Immature natural killer cell (primary cell): ENCODE measurements around the gene TNFAIP3. TPM values are rescaled to one million over a fixed set of nuclear protein-coding genes. Genes with fewer than 3 reads are reported as not detected.

Experiments used
- DNase-seq, 3 donors: peaks; one replicate each; pipeline ENCODE4 v3.0.0; 2022; ENCODE audit warnings: mixed read lengths in 1 of 3
- H3K27ac Mint-ChIP-seq, 6 donors: one replicate each; pipeline ENCODE4 v1.8.0; 2020; ENCODE audit warnings: mixed read lengths in 6 of 6, mild to moderate bottlenecking in 5 of 6, inconsistent platforms in 4 of 6, moderate library complexity in 3 of 6
- H3K27me3 Mint-ChIP-seq, 3 donors: one replicate each; pipeline ENCODE4 v1.8.0; 2020 to 2021; ENCODE audit warnings: low read depth in 3 of 3, mild to moderate bottlenecking in 3 of 3, mixed read lengths in 3 of 3, moderate library complexity in 3 of 3, inconsistent platforms in 1 of 3
- H3K36me3 Mint-ChIP-seq, 3 donors: one replicate each; pipeline ENCODE4 v1.8.0; 2020; ENCODE audit warnings: mixed read lengths in 3 of 3, inconsistent platforms in 2 of 3, mild to moderate bottlenecking in 2 of 3
- H3K4me1 Mint-ChIP-seq, 2 donors: one replicate each; pipeline ENCODE4 v1.8.0; 2020; ENCODE audit warnings: inconsistent platforms in 2 of 2, mild to moderate bottlenecking in 2 of 2, mixed read lengths in 2 of 2, moderate library complexity in 1 of 2
- H3K4me3 Mint-ChIP-seq, 5 donors: one replicate each; pipeline ENCODE4 v1.8.0; 2020; ENCODE audit warnings: mild to moderate bottlenecking in 5 of 5, mixed read lengths in 5 of 5, inconsistent platforms in 3 of 5, moderate library complexity in 3 of 5
- H3K9me3 Mint-ChIP-seq, 6 donors: one replicate each; pipeline ENCODE4 v1.8.0; 2020; ENCODE audit warnings: mild to moderate bottlenecking in 6 of 6, mixed read lengths in 6 of 6, inconsistent platforms in 4 of 6, moderate library complexity in 3 of 6
- polyA plus RNA-seq, 3 donors: library from polyadenylated mRNA; unstranded; fragments of 300-500 nt; fragmentation: Illumina TruSeq; gene quantifications; one replicate each; pipeline ENCODE4 v1.2.3, GENCODE V29; 2021

Gene TNFAIP3
- polyA plus RNA-seq, 3 donors from 2014 or later, result 55.8 to 118 (median 117) TPM

DNA sequence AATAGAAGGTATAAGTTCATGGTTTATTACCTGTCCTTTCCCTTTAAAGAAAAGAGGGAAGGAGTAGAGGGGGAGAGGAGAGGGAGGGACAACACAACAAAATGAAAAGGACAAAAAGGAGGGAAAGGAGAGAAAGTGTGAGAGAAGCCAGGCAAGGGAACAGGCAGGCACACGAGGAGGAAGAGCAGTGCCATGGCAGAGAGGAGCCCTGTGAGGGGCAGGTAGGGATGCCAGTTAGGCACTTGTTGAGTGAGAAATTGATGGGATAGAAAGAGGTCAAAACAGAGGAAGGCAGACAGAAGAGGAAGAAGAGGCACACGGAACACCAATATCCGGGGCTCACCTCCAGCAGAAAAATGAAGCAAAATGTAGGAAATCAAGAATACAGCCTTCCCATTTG is 42.5 kb downstream of the TNFAIP3 start:
- DNase-seq, result no peak
- peaks cover 2 to 6% (median 4%) of the 10 kb centered on the region in 3 donors for H3K27me3 Mint-ChIP-seq
- H3K9me3 Mint-ChIP-seq, result peaks cover 0 to 5% (median 1%) of the 10 kb centered on the region in 6 donors
- peaks cover 3 to 34% of the 10 kb centered on the region in 2 donors for H3K4me1 Mint-ChIP-seq
- no peak overlapping the region for H3K27ac Mint-ChIP-seq
- peaks cover 0 to 4% (median 4%) of the 10 kb centered on the region in 3 donors for H3K36me3 Mint-ChIP-seq
- H3K4me3 Mint-ChIP-seq, result no peak overlapping the region

DNA sequence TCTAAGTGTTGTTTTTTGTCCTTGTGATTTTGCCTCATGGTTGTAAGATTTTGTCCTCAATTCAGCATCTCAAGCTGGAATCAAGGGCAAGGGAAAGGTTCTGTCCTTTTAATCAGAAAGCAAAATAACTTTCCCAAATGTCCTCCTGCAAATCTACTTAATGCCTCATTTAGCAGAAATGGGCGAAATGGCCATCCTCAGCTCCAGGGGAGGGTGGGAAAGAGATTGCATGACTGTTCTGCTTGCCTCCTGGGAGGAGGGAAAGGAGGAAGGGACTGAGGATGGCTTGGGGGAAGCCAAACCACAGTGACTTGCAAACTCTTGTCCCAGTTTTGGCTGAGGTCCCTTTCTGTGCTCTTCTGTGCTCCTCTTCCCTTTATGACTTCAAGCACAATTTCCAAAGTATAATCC is 43.4 kb downstream of the TNFAIP3 start:
- Mint-ChIP-seq H3K4me1 (peaks cover 3 to 25% of the 10 kb centered on the region in 2 donors), H3K27ac (no peak overlapping the region), H3K36me3 (peaks cover 0 to 4% (median 4%) of the 10 kb centered on the region in 3 donors), H3K27me3 (peaks cover 2 to 6% (median 4%) of the 10 kb centered on the region in 3 donors), H3K9me3 (peaks cover 0 to 5% (median 1%) of the 10 kb centered on the region in 6 donors), H3K4me3 (no peak overlapping the region)
- DNase-seq, result no peak

DNA sequence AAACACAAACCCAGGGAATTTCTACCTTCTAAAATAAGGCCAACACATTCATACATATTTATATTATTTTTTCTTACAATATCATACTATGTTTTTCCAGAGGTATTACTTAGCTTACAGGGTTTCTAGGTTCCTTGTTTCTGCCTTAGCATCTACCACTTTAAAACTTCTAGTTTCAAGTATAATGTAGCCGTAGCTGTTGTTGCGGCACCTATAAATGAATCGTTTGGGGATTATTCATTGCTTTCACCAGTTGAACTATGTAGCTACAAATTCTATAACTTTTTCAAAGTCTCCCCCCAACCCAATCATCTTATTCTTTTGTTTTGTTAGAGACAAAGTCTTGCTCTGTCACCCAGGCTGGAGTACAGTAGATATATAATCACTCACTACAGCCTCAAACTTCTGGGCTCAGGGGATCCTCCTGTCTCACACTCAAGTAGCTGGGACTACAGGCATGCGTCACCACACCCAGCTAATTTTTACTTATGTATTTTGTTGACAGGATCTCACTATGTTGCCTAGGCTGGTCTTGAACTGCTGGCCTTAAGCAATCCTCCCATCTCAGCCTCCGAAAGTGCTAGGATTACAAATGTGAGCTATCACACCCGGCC is 43.9 kb downstream of the TNFAIP3 start:
- no peak for DNase-seq
- H3K27ac Mint-ChIP-seq, result no peak overlapping the region
- peaks cover 0 to 4% (median 4%) of the 10 kb centered on the region in 3 donors for H3K36me3 Mint-ChIP-seq
- H3K4me1 Mint-ChIP-seq, result peaks cover 3 to 22% of the 10 kb centered on the region in 2 donors
- no peak overlapping the region for H3K4me3 Mint-ChIP-seq
- peaks cover 0 to 5% (median 1%) of the 10 kb centered on the region in 6 donors for H3K9me3 Mint-ChIP-seq
- H3K27me3 Mint-ChIP-seq, result peaks cover 2 to 6% (median 4%) of the 10 kb centered on the region in 3 donors

DNA sequence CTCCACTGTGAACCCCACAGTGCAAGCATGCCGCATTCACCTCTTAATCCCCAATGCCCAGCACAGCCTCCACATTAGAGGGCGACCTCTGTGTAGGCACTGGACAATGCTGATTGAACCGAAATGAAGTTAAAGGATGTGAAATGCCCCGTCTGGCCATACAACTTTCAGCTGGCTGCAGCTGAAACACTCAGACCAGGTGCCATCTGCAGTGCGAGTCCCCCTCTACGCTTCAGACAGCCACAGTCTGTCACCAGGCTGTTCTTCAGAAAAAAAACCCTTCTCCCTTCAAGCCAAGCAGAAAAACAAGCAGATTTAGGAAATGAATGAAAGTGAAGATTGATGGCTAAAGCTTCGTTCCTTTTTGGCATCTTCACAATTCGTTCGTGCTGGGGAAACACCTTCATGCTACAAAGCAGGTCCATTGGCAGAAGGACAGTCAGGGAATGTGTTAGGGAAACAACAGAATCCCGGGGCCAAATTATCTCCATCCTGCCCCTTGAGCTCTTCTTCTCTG is 44.7 kb downstream of the TNFAIP3 start:
- H3K27me3 Mint-ChIP-seq, result peaks cover 2 to 6% (median 4%) of the 10 kb centered on the region in 3 donors
- no peak overlapping the region for H3K4me3 Mint-ChIP-seq
- DNase-seq, result no peak
- peak overlapping the region in 2 of 6 donors; percentile 24 to 46 for H3K27ac Mint-ChIP-seq
- H3K36me3 Mint-ChIP-seq, result peaks cover 0 to 4% (median 4%) of the 10 kb centered on the region in 3 donors
- peaks cover 0 to 5% (median 1%) of the 10 kb centered on the region in 6 donors for H3K9me3 Mint-ChIP-seq
- peaks cover 3 to 22% of the 10 kb centered on the region in 2 donors for H3K4me1 Mint-ChIP-seq

DNA sequence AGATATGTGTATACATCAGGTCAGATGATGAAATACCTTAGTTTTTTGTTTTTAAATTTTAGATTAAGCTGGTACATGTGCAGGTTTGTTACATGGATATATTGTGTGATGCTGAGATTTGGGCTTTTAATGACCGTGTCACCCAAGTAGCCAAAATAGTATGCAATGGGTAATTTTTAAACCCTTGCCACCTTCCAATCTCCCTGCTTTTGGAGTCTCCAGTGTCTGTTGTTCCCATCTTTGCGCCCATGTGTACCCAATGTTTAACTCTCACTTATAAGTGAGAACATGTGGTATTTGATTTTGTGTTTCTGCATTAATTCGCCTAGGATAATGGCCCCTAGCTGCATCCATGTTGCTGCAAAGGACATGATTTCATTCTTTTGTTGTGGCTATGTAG is 45.8 kb downstream of the TNFAIP3 start:
- peaks cover 0 to 4% (median 4%) of the 10 kb centered on the region in 3 donors for H3K36me3 Mint-ChIP-seq
- peaks cover 3 to 22% of the 10 kb centered on the region in 2 donors for H3K4me1 Mint-ChIP-seq
- no peak overlapping the region for H3K4me3 Mint-ChIP-seq
- peaks cover 0 to 5% (median 1%) of the 10 kb centered on the region in 6 donors for H3K9me3 Mint-ChIP-seq
- DNase-seq, result no peak
- H3K27me3 Mint-ChIP-seq, result peaks cover 2 to 6% (median 4%) of the 10 kb centered on the region in 3 donors
- H3K27ac Mint-ChIP-seq, result no peak overlapping the region

DNA sequence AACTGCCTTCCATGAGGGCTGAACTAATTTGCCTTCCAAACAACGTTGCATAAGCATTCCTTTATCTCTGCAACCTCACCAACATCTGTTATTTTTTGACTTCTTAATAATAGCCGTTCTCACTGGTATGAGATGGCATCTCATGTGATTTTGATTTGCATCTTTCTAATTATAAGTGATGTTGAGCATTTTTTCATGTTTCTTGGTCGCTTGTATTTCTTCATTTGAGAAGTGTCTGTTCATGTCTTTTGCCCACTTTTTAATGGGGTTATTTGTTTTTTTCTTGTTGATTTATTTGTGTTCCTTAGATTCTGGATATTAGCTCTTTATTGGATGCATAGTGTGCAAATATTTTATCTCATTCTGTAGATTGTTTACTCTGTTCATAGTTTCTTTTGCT is 46.4 kb downstream of the TNFAIP3 start:
- DNase-seq, result no peak
- Mint-ChIP-seq H3K36me3 (peaks cover 0 to 4% (median 4%) of the 10 kb centered on the region in 3 donors), H3K4me3 (no peak overlapping the region), H3K9me3 (peaks cover 0 to 5% (median 1%) of the 10 kb centered on the region in 6 donors), H3K4me1 (peaks cover 3 to 20% of the 10 kb centered on the region in 2 donors), H3K27me3 (peaks cover 2 to 6% (median 4%) of the 10 kb centered on the region in 3 donors), H3K27ac (no peak overlapping the region)

DNA sequence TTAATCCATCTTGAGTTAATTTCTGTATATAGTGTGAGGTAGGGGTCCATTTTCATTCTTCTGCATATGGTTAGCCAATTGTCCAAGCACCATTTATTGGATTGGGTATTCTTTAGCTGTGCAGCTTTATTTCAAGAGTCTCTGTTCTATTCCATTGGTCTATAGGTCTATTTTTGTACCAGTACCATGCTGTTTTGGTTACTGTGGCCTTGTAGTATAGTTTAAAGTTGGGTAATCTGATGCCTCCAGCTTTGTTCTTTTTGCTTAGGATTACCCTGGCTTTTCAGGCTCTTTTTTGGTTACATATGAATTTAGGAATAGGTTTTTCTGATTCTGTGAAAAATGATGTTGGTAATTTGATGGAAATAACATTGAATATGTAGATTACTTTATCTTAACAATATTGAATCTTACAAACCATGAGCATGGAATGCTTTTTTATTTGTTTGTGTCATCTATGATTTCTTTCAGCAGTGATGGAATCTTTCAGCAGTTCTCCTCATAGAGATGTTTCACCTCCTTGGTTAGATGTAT is 47.0 kb downstream of the TNFAIP3 start:
- Mint-ChIP-seq H3K27ac (no peak overlapping the region), H3K9me3 (peaks cover 0 to 5% (median 1%) of the 10 kb centered on the region in 6 donors), H3K27me3 (peaks cover 2 to 5% (median 4%) of the 10 kb centered on the region in 3 donors), H3K4me3 (no peak overlapping the region), H3K4me1 (peaks cover 1 to 14% of the 10 kb centered on the region in 2 donors), H3K36me3 (peaks cover 0 to 4% (median 4%) of the 10 kb centered on the region in 3 donors)
- no peak for DNase-seq

DNA sequence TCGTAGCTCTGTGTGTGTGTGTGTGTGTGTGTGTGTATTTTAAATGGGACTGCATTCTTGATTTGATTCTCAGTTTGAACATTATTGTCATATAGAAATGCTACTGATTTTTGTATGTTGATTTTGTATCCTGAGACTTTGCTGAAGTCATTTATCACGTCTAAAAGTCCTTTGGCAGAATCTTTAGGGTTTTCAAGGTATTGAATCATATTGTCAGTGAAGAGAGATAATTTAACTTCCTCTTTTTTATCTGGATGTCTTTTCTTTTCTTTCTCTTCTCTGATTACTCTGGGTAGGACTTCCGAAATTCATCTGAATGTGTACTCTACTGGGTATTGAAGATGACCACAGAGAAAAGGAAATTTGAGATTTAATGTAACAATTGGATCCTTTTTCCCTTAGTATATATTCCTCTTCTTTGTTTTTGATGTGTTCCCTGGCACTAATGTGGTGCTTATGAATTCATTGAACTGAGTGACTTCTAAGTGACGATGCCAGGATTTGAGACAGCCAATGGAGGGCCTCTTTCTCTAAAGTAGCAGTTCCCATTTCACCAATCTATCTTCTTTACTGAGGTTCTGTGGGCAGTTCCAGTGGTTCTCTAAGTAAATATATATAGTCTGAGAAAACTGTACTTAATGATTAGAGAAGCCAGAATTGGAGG is 47.6 kb downstream of the TNFAIP3 start:
- Mint-ChIP-seq H3K9me3 (peaks cover 0 to 5% (median 1%) of the 10 kb centered on the region in 6 donors), H3K4me1 (peaks cover 0 to 10% of the 10 kb centered on the region in 2 donors), H3K27me3 (peaks cover 2 to 5% (median 4%) of the 10 kb centered on the region in 3 donors), H3K36me3 (peaks cover 0 to 4% (median 4%) of the 10 kb centered on the region in 3 donors), H3K4me3 (no peak overlapping the region), H3K27ac (no peak overlapping the region)
- DNase-seq, result no peak

DNA sequence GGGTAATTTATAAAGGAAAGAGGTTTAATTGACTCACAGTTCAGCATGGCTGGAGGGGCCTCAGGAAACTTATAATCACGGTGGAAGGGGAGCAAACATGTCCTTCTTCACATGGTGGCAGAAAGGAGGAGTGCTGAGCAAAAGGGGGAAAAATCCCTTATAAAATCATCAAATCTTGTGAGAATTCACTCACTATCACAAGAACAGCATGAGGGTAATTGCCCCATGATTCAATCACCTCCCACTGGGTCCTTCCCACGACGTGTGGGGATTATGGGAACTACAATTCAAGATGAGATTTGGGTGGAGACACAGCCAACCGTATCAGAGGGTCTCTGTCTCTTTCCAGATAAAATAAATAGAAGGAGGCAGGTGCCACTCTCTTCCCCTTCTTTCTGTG is 48.7 kb downstream of the TNFAIP3 start:
- peaks cover 0 to 10% of the 10 kb centered on the region in 2 donors for H3K4me1 Mint-ChIP-seq
- no peak overlapping the region for H3K4me3 Mint-ChIP-seq
- H3K27me3 Mint-ChIP-seq, result peaks cover 3 to 7% (median 4%) of the 10 kb centered on the region in 3 donors
- no peak overlapping the region for H3K27ac Mint-ChIP-seq
- H3K9me3 Mint-ChIP-seq, result peaks cover 0 to 5% (median 1%) of the 10 kb centered on the region in 6 donors
- peaks cover 0 to 4% (median 4%) of the 10 kb centered on the region in 3 donors for H3K36me3 Mint-ChIP-seq
- DNase-seq, result no peak

DNA sequence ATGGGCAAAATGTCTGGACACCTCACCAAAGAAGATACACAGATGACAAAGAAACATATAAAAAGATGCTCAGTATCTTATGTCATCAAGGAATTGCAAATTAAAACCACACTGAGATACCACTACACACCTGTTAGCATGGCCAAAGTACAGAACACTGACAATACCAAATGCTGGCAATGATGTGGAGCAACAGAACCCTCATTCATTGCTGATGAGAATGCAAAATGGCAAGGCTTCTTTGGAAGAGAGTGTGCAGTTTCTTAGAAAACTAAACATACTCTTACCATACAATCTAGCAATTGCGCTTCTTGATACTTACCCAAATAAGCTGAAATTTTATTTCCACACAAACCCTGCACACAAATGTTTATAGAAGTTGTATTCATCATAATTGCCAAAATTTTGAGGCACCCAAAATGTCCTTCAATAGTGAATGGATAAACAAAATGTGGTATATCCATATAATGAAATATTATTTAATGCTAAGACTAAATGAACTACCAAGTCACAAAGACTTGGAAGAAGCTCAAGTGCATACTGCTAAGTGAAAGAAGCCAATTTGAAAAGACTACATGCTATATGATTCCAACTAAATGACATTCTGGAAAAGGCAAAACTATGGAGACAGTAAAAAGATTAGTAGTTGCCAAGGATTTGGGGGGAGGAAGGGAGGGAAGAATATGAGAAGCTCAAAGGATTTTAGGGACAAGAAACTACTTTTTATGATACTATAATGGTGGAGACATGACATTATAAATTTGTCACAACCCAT is 50.7 kb downstream of the TNFAIP3 start:
- H3K4me3 Mint-ChIP-seq, result no peak overlapping the region
- no peak for DNase-seq
- H3K9me3 Mint-ChIP-seq, result peaks cover 0 to 5% (median 1%) of the 10 kb centered on the region in 6 donors
- no peak overlapping the region for H3K27ac Mint-ChIP-seq
- H3K36me3 Mint-ChIP-seq, result peaks cover 0 to 4% (median 4%) of the 10 kb centered on the region in 3 donors
- H3K27me3 Mint-ChIP-seq, result peaks cover 3 to 6% (median 4%) of the 10 kb centered on the region in 3 donors
- H3K4me1 Mint-ChIP-seq, result peaks cover 4 to 7% of the 10 kb centered on the region in 2 donors

DNA sequence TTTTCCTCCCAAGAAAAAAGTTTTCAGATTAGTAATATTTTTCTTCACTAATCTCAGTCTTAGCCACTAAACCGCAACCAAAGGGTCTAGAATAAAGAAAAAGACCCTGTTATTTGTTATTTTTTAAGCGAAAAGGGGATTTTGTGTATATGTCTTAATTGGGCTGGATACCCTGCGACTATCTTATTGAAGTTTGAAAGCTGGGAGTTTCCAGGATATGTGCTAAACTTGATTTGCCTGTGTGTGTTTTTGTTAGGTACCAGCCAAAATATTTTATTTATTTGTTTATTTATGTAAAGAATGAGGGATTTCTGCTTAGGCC is 52.4 kb downstream of the TNFAIP3 start:
- H3K36me3 Mint-ChIP-seq, result no peaks in the 10 kb centered on the region
- H3K4me3 Mint-ChIP-seq, result no peak overlapping the region
- H3K27me3 Mint-ChIP-seq, result peaks cover 2 to 7% (median 3%) of the 10 kb centered on the region in 3 donors
- peaks cover 4 to 13% of the 10 kb centered on the region in 2 donors for H3K4me1 Mint-ChIP-seq
- H3K9me3 Mint-ChIP-seq, result no peaks in the 10 kb centered on the region
- DNase-seq, result no peak
- no peak overlapping the region for H3K27ac Mint-ChIP-seq

DNA sequence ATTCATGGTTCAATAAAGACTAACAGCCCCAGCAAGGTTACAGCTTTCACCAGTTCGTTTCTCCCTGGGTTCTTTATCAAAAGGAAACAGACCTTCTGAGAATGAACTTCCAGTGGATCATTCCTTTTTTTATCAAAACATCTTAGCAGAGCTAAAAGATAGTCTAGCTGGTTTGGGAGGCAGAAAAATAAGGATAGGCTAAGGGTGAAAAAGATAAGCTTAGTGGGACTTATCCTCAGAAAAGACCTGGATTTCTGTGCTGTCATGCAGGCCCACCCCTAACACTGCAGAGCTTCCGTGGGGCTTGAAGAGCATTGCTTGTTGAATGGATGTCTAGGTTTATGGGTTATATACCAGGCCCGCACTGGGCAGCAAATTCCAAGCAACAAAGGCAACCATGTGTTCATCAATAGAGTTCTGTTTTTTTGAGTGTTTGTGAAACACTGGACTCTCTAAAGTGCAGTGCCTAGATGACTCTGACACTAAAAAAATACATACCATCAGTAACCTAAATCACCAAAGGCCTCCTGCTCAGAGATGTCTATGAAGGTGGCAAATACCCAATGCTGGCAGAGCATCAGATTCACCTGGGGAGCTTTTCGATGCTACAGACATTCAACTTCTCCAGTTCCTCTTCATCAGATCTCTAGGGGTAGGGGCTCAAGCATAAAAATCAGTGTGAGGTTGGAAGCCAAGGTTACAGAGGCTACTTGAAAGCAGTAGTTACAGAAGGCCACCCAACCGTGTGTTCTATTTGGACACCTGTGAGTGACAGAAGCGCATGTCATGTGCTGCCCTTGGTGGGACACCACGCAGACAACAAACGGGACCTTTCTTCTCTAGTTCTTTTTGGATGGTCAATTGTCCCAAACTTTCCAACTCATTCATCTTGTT is 53.0 kb downstream of the TNFAIP3 start:
- H3K27me3 Mint-ChIP-seq, result peaks cover 2 to 7% (median 2%) of the 10 kb centered on the region in 3 donors
- H3K4me1 Mint-ChIP-seq, result peaks cover 4 to 16% of the 10 kb centered on the region in 2 donors
- H3K36me3 Mint-ChIP-seq, result no peaks in the 10 kb centered on the region
- peak overlapping the region in 2 of 6 donors; percentile 37 to 58 for H3K27ac Mint-ChIP-seq
- no peak overlapping the region for H3K4me3 Mint-ChIP-seq
- DNase-seq, result no peak
- no peaks in the 10 kb centered on the region for H3K9me3 Mint-ChIP-seq
